ENCODE measurements around the gene PGF.
"Not testable (repeated sequence)": the region's sequence is repeated elsewhere in the genome, so short reads cannot be mapped to it uniquely, and the experiment has no call there.

The PGF gene
- total RNA-seq: 0 to 2.4 (median 0.18) reads per million in 17 experiments

DNA sequence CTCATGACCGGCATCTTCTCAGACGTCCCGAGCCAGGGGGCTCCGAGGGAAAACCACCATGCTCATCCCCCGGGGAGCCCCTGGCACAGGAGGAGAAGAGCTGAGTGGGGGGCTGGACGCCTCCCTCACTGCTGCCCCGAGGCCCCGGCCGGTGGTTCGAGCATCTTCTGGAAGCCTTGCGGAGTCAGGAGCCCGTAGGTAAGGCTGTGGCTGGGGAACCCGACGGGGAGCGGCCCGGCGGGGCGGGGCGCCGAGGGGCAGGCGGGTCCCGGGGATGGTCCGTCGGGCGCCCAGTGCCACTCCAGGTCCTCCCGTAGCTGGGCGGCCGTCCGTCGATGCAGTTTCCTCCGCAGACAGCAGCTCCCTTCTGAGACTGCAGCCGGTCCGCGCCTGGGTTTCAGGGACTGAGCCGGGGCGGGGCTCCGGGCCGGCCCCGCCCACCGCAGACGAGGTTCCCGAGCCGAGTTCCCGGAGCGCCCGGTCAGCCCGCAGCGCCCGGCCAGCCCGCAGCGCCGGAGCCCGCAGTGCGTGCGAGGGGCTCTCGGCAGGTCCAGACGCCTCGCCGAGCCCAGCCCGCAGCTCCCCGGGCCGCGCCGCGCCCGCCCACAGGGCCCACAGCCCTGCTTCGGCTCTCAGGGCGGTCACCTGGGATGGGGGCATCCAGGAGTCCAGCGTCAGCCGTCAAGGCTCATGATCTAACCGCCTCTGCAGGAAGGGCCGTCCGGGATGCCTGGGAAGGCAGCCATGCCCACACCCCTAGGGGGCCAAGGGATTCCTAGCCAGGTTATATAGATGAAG lies at the start of gene PGF:
Gene PGF, minus strand, starts transcription at position 369 of the 798 bp plus-strand sequence. Its CDS starts 355 bp downstream, at position 14.
- DNase-seq: peak; percentile 65 to 89 (median 74)

DNA sequence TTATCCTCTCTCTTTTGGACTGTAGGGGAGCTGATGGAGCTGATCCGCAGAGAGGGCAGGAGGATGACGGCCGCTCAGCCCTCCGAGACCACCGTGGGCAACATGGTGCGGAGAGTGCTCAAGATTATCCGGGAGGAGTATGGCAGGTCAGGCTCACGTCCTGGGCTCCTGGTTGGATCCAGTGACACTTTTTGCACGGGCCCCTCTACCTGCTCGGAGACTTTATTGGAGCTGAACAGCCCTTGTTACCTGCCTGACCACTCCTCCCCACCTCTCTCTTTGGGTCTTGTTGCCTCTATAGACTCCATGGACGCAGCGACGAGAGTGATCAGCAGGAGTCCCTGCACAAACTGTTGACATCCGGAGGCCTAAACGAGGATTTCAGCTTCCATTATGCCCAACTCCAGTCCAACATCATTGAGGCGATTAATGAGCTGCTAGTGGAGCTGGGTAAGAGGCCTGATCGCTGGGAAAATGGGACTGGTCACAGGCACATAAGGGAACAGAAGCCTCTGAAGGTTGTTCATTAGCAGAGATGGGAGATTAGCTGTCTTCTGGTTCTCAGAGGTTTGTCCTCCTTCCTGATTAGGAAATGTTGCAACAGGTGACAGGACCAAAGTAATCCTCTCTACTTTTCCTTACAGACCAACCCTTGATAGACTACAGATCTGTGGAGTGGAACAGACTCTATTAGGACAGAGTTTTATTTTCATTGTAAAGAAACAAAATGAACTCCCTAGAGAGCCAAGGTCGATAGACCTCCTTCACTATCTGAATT lies 48.0 kb upstream of the PGF start:
- DNase-seq: peak in 3 of 4 experiments; percentile 2 to 17 (median 14)

DNA sequence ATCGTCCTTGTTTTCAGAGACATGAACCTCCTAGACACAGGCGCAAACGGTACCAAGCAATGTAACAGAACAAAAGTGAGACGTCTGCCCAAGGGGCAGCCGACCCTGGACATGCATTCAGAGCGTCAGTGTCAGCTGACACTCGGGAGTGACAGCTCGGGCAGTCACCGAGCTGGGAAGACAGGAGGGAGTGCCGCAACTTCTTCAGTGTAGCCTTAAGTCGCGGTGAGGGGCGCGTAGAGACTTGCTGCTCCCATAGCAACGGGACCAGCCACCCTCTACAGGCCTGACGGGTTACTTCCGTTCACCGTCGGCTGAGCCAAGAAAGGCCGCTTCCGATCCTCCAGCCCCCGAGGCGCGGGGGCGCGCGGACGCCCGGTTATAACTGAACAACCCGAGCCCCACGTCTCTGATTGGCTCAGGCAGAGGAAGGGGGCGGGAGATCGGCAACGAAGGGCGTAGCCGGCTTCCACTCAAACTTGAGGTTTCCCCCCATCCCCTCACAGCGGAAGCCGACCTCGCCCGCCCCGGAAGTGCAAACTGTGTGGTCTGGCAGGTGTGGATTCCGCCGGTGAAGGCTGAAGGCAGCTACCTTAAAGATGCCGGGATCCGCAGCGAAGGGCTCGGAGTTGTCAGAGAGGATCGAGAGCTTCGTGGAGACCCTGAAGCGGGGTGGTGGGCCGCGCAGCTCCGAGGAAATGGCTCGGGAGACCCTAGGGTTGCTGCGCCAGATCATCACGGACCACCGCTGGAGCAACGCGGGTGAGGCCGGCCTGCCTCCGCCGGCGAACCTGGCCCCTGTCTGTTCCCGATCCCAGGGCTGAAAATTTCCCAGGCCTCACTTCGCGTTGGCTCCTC lies 47.2 kb upstream of the PGF start, which contains the start of gene EIF2B2:
Gene EIF2B2, plus strand, starts transcription at position 530 of the 858 bp plus-strand sequence. Its CDS starts 70 bp downstream, at position 600.
- peak; percentile 96 to 98 (median 98) for DNase-seq

DNA sequence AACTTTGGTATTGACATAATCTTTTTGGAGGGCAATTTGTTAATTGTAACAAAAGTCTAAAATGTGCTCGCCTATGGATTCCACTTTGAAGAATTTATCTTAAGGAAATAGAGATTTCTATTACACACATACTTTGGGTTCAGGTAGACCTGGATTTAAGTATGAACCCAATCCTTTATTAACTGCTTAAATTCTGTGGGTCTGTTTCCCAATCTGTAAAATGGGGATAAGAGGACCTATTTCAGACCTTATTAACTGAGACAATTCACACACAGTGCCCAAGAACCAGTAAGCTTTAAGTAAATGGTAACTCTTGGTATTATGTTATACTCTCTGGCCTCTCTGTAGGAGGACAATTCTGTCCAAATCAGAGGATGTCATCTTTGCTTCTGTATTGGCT lies 46.5 kb upstream of the PGF start:
- no peak for DNase-seq

DNA sequence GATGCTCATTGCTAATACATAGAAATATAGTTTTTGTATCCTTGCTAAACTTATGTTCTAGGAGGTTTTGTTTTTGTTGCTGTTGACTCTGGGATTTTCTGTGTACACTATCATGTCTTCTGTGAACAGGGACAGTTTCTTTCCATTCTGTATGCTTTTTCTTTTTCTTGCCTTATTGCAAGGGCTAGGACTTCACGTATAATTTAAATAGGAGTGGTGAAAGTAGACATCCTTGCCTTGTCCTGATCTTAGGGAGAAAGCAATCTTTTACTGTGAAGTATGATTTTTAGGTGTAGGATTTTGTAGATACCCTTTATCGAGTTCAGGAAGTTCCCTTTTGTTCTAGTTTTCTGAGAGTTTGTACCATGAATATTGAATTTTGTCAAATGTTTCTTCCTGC lies 45.9 kb upstream of the PGF start:
- DNase-seq: no peak

DNA sequence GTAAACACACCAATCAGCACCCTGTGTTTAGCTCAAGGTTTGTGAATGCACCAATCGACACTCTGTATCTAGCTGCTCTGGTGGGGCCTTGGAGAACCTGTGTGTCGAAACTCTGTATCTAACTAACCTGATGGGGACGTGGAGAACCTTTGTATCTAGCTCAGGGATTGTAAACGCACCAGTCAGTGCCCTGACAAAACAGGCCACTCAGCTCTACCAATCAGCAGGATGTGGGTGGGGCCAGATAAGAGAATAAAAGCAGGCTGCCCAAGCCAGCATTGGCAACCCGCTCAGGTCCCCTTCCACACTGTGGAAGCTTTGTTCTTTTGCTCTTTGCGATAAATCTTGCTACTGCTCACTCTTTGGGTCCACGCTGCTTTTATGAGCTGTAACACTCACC lies 40.4 kb upstream of the PGF start:
- not testable (repeated sequence) for DNase-seq

DNA sequence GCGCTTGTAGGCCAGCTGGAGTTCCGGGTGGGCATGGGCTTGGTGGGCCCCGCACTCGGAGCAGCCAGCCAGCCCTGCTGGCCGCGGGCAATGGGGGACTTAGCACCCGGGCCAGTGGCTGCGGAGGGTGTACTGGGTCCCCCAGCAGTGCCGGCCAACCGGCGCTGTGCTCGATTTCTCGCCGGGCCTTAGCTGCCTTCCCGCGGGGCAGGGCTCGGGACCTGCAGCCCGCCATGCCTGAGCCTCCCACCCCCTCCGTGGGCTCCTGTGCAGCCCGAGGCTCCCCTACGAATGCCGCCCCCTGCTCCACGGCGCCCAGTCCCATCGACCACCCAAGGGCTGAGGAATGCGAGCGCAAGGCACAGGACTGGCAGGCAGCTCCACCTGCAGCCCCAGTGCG lies 38.8 kb upstream of the PGF start:
- DNase-seq: not testable (repeated sequence)

DNA sequence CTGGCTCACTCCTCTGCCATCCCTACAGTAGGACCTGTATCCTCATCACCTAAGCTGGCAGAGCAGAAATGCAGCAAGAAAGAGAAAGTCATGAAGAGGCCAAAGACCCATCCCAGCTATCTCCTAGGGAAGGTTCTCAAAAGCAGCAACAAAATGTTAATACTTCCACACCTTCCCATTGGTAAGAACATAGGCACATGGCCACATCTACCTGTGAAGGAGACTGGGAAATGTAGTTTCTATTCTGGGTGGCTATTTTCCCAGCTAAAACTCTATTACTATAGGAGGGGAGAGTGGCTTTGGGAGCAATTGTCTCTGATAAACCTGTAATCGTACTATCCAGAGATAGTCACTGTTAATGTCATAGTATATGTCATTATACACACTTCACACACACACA lies 33.6 kb upstream of the PGF start:
- DNase-seq: no peak

DNA sequence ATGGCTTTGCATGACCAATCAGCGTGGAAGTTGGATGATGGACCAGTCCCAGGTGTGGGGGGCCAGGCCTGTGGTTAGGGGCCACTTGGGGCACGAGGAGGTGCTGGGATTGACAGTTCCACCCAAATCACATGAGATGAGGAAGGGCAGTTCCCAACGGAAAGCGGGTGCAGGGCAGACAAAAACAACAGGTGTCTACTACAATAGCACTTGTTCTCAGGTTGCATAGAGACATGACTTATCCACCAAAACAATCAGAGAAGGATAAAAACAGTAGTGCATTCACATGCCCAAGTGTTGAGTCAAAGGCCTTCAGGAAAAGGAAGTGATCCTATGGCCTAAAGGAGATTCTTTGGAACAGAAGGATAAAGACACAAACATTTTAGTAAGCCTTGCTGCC lies 32.7 kb upstream of the PGF start:
- no peak for DNase-seq

DNA sequence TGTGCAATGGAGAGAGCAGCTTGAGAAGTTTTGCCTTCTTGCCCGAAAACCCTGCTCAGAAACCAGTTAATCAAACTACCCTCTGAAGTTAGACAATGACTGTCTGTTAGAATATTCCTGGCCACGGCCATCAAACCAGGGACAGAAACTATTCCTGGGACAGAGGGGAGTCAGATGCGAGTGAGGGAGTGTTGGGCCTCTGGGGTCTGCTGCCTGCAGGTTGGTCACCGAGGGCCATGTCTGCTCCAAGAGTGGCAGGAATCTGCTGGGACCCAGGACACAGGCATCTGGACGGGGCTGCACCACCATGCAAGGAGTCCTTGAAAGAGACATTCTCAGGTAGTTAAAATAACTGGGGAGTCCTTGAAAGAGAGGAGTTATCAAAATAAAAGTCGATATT lies 30.4 kb upstream of the PGF start:
- no peak for DNase-seq

DNA sequence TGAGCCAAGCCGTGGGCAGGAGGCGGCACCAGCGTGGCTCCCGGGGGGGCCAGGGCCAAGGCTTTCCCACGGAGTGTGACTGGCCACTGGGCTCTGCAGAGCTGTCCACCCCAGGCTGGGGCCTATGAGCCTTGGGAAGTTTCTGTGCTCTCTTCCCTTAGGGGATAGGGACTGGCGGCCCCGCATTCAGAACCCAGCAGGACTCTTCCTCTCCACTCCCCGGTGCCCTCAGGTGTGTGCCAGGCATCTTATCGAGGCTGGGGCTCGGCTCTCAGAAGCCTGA lies 29.6 kb upstream of the PGF start:
- DNase-seq: peak in 1 of 4 experiments; percentile 38

DNA sequence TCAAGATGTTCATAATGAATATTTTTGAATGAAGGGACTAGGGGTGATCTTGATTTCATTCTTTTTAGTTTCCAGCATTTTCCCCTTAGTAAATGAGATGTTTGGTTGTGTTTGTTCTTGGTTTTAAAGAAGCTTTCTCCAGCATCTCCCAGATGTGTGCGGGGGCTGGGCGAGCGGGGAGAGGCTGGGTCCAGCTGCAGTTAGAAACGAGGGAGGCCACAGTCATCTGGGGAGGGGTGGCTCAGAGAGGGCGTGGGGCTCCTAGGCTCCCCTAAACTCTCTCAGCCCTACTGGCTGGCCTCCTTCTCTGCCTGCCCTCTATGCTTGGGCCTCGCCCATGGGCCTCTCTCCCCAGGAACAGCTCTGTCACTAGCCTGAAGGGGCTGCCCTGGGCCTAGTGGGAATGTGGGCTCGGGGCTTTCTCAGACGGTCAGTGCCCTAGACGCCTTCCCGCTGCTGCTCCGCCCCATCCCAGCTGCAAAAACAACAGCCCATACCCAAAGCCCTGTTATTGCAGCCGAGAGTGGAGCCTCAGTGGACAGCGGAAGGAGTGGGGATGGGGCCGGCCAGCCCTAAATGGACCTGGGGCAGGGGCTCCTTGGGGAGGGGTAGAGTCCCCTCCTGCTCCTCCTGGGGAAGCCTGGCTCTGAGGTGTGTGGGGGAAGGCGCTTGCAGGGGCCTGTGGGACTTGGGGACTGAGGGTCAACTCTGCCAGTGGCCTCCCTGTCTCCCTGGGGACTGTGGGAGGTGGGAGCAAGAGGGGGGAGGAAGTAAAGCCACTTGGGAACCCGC lies 29.0 kb upstream of the PGF start:
- DNase-seq: no peak

DNA sequence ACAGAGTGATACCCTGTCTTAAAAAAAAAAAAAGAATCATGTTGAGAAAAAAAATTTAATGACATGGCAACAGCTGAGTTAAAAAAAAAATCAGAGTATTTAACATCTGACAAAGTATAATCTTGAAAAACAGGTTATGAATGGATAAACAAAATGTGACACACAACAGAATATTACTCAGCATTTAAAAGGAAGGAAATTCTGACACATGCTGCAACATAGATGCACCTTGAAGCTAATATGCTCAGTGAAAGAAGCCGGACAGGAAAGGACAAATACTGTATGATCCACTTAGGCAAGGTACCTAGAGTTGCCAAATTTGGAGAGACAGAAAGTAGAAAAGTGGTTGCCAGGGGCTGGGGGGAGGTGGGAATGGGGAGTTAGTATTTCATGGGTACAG lies 27.9 kb upstream of the PGF start:
- no peak for DNase-seq

DNA sequence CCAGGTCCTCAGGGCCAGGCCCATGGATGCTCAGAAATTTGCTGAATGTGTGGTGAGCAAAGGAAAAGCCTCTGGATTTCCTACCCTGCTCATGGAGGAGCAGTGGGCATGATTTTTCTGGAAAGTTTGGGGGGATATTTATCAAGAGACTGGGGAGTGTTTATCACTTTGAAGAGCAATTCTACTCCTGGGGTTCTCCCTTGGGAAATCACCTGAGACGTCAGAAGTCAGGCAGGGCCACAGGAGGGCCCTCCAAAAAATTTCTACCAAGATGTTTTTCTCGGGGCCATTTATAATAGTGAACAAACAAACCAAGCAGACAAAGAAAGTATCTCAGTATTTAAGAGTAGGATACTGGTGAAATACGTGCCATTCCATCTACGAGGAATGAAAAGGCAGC lies 27.3 kb upstream of the PGF start:
- DNase-seq: no peak

DNA sequence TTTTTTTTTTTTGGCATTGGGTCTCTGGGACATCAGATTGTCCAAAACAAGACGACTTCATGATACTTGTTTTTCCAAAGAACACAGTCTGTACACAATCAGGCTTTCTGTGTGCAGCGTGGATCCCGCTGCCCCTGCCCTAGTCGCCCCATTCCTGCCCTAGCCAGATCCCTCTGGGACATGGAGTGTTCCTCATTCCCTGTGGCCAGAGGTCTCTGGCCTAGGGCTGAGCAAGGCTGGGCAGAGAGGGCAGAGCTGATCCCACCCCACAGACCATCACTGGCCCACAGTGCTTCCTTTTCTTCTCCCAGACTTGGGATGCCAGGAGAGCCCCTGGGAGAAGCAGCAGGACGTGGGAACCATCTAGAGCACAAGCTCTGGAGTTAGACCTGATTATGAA lies 26.4 kb upstream of the PGF start:
- DNase-seq: no peak

DNA sequence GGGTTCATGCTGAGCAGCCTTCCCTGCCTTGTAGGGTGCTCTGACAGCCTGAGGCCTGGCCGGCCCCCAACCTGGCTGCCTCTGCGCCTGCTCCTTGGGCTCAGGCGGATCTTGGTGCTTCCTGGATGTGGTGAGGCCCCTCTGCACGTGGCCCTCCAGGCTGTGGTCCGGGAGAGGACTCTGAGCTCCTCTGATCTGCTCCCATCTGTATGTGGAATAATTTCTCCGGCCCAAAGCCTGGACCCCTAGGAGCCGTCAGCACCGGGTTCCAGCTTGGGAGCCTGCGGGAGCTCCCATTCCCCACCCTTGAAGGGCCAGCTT lies 26.0 kb upstream of the PGF start:
- no peak for DNase-seq

DNA sequence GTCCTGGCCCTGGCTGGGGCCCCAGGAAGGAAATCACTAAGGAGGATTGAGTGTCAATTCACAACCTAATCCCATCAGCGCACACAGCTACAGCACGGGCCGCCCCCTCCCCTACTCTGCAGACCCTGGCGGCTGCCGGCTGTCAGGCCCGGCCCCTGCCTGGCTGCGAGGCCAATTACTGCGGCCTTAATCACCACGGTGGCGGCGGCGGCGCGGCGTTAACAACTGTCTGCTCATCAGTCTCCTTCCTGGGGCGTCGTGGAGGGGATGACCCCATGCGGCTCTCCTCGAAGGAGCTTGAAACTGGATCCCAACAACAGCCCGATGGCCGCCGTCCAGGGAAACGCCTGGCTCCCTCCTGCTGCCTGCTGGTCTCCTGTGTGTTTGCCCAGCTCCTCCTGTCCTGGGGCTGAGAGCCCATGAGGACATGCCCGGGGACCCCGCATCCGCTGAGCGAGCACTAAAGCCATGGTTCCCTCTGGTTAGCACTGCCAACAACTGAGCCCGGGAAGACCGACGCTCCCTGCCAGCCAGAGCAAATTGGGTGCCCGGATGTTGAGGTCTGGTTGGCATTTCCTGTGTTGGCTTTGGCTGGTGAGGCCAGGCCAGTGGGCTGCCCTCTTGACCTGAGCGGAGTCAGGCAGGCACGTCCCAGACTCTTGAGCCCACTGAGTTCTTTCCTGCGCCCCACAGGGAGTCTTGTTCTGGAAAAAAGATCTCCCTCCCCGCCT lies 25.5 kb upstream of the PGF start:
- DNase-seq: no peak

DNA sequence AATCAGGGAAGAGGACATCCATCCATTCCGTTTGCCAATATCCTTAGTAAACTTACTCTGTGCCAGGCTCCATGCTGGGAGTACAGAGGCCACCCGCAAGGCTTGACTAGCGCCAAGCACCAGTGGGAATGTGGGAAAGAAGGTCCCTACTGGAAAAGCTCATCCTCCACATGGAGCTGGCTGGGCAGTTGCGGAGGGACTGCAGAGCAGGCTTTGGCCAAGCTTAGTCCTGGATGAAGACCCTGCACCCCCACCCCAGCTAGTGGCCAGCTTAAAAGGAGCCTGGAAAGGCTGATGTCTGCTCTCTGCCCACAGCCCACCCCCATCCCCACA lies 25.0 kb upstream of the PGF start:
- DNase-seq: no peak

DNA sequence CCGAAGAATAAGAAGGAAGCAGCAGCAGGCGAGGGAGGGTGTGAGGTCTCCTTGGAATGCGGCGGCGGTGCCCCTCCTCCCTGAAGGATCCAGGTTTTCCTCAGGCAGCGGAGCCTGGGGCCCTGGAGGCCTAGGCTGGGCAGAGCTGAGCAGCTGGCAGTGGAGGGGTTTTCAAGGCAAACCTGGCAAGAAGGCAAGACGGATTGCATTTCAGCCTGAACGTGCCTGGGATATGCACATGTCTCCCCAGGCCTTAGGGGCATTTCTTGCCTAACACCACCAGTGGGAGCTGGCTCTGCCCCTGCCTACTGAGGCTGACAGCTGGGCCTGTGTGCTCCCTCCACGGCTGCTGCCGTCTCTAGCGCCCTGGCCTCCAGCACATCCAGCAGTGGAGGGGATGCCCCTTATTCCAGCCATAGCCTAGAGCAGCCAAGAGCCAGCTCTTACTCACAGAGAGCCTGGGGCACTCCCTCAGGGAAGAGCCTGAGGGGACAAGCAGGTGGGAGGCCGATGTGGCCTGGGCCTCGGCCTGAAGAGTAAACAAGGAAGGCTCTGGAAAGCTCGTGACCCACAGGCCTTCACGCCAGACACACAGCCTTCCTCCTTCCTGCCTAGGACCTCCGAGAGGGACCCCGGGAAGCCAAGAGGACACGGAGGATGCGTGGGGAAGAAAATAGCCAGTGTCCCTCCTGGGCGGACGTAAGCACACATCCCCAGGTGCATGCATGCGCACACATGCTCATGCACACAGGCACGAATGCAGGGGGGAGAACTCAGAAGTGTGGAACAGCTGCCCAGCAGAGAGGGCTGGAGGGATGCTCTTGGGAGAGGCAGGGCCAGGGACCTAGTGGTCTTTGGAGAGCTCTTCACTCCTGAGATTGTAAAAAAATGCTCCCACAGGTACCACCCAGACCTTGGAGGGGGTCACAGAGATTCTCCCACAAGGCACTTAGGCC lies 24.3 kb upstream of the PGF start:
- no peak for DNase-seq

DNA sequence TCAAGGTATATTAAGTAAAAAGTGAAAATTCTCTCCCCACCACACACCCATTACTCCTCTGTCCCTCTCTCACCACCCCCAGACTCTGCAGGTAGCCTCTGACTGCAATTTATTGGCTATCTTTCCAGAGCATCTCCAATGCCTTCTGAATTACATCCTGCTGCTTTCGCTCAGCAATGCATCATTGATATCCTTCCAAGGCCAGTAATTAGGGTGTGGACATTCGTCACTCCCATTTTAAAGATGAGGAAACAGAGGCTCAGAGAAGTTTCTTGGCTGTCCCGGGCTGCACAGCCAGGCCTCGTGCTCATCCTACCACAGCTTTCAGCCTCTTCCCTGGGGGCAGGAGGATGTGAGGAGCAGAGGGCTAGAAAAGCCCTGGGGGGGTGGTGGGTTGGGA lies 23.6 kb upstream of the PGF start:
- no peak for DNase-seq

All from suppressor macrophage (primary cell).